ENCODE data around the gene PRKAR1B. TPM values are rescaled to one million over a fixed set of nuclear protein-coding genes. Genes with fewer than 3 reads are reported as not detected.

Gene PRKAR1B
- total RNA-seq, 2 donors from 2014 or later: 12.1 to 54.1 TPM

- ATAC-seq: no peak
- peaks cover 0 to 12% of the 10 kb centered on the region in 2 donors for H3K36me3 Mint-ChIP-seq
- H3K27ac Mint-ChIP-seq: no peak overlapping the region
- peaks cover 0 to 4% of the 10 kb centered on the region in 2 donors for H3K9me3 Mint-ChIP-seq
- DNase-seq (ENCODE audit: low spot score in 2 of 2): no peak
Observed at GRCh38 chr7:544338-545221, 182.5 kb downstream of the PRKAR1B start.

- H3K36me3 Mint-ChIP-seq: peaks cover 0 to 6% of the 10 kb centered on the region in 2 donors
- no peak for DNase-seq (ENCODE audit: low spot score in 2 of 2)
- no peak for ATAC-seq
- H3K27ac Mint-ChIP-seq: no peak overlapping the region
- peaks cover 0 to 4% of the 10 kb centered on the region in 2 donors for H3K9me3 Mint-ChIP-seq
Observed at GRCh38 chr7:543501-544337, 183.4 kb downstream of the PRKAR1B start.

GRCh38 chr7:542713-543500 is 184.2 kb downstream of the PRKAR1B start:
- ATAC-seq (peak; percentile 19 to 88), DNase-seq (ENCODE audit: low spot score in 2 of 2) (no peak)
- Mint-ChIP-seq H3K36me3 (peaks cover 0 to 6% of the 10 kb centered on the region in 2 donors), H3K27ac (peak overlapping the region; percentile 36 to 85), H3K9me3 (peaks cover 0 to 4% of the 10 kb centered on the region in 2 donors)

- Mint-ChIP-seq H3K9me3 (peaks cover 0 to 4% of the 10 kb centered on the region in 2 donors), H3K27ac (peak overlapping the region in 1 of 2 donors; percentile 36), H3K36me3 (peaks cover 0 to 6% of the 10 kb centered on the region in 2 donors)
- ATAC-seq (no peak), DNase-seq (ENCODE audit: low spot score in 2 of 2) (no peak)
Observed at GRCh38 chr7:542131-542712, 184.9 kb downstream of the PRKAR1B start.

GRCh38 chr7:541661-542060 is 185.4 kb downstream of the PRKAR1B start:
- Mint-ChIP-seq H3K9me3 (peaks cover 0 to 4% of the 10 kb centered on the region in 2 donors), H3K36me3 (peaks cover 0 to 6% of the 10 kb centered on the region in 2 donors), H3K27ac (peak overlapping the region in 1 of 2 donors; percentile 36)
- ATAC-seq: no peak
- no peak for DNase-seq (ENCODE audit: low spot score in 2 of 2)

GRCh38 chr7:540997-541396 is 186.1 kb downstream of the PRKAR1B start:
- ATAC-seq (no peak), DNase-seq (ENCODE audit: low spot score in 2 of 2) (no peak)
- peak overlapping the region in 1 of 2 donors; percentile 17 for H3K27ac Mint-ChIP-seq
- peaks cover 0 to 6% of the 10 kb centered on the region in 2 donors for H3K36me3 Mint-ChIP-seq
- H3K9me3 Mint-ChIP-seq: peaks cover 0 to 4% of the 10 kb centered on the region in 2 donors

GRCh38 chr7:540579-540978 is 186.5 kb downstream of the PRKAR1B start:
- peak overlapping the region; percentile 17 to 50 for H3K27ac Mint-ChIP-seq
- H3K36me3 Mint-ChIP-seq: peaks cover 0 to 6% of the 10 kb centered on the region in 2 donors
- ATAC-seq (no peak), DNase-seq (ENCODE audit: low spot score in 2 of 2) (no peak)
- H3K9me3 Mint-ChIP-seq: peaks cover 0 to 4% of the 10 kb centered on the region in 2 donors

- no peaks in the 10 kb centered on the region for H3K36me3 Mint-ChIP-seq
- no peaks in the 10 kb centered on the region for H3K9me3 Mint-ChIP-seq
- DNase-seq (ENCODE audit: low spot score in 2 of 2) (no peak), ATAC-seq (no peak)
- H3K27ac Mint-ChIP-seq: peak overlapping the region in 1 of 2 donors; percentile 17
Observed at GRCh38 chr7:539731-540411, 187.2 kb downstream of the PRKAR1B start.

GRCh38 chr7:538764-539685 is 188.1 kb downstream of the PRKAR1B start:
- H3K9me3 Mint-ChIP-seq: no peaks in the 10 kb centered on the region
- DNase-seq (ENCODE audit: low spot score in 2 of 2) (no peak), ATAC-seq (no peak)
- no peaks in the 10 kb centered on the region for H3K36me3 Mint-ChIP-seq
- H3K27ac Mint-ChIP-seq: peak overlapping the region in 1 of 2 donors; percentile 57

GRCh38 chr7:537911-538634 is 189.0 kb downstream of the PRKAR1B start:
- no peak for ATAC-seq
- Mint-ChIP-seq H3K9me3 (no peaks in the 10 kb centered on the region), H3K36me3 (no peaks in the 10 kb centered on the region), H3K27ac (peak overlapping the region in 1 of 2 donors; percentile 57)
- DNase-seq (ENCODE audit: low spot score in 2 of 2): no peak

- H3K36me3 Mint-ChIP-seq: no peaks in the 10 kb centered on the region
- DNase-seq (ENCODE audit: low spot score in 2 of 2): no peak
- no peaks in the 10 kb centered on the region for H3K9me3 Mint-ChIP-seq
- no peak overlapping the region for H3K27ac Mint-ChIP-seq
- ATAC-seq: no peak
Observed at GRCh38 chr7:536231-536630, 190.8 kb downstream of the PRKAR1B start.

- Mint-ChIP-seq H3K27ac (peak overlapping the region in 1 of 2 donors; percentile 64), H3K36me3 (no peaks in the 10 kb centered on the region), H3K9me3 (no peaks in the 10 kb centered on the region)
- no peak for DNase-seq (ENCODE audit: low spot score in 2 of 2)
- ATAC-seq: no peak
Observed at GRCh38 chr7:534959-535358, 192.1 kb downstream of the PRKAR1B start.

- no peak for DNase-seq (ENCODE audit: low spot score in 2 of 2)
- H3K27ac Mint-ChIP-seq: no peak overlapping the region
- no peaks in the 10 kb centered on the region for H3K9me3 Mint-ChIP-seq
- no peak for ATAC-seq
- H3K36me3 Mint-ChIP-seq: no peaks in the 10 kb centered on the region
Observed at GRCh38 chr7:534075-534474, 193.0 kb downstream of the PRKAR1B start.

GRCh38 chr7:533266-533665 is 193.8 kb downstream of the PRKAR1B start:
- H3K9me3 Mint-ChIP-seq: no peaks in the 10 kb centered on the region
- ATAC-seq (no peak), DNase-seq (ENCODE audit: low spot score in 2 of 2) (no peak)
- no peak overlapping the region for H3K27ac Mint-ChIP-seq
- H3K36me3 Mint-ChIP-seq: no peaks in the 10 kb centered on the region

Data from activated naive CD4-positive, alpha-beta T cell treated with anti-CD3 and anti-CD28 coated beads, Interleukin-2, amount 50 U/mL, for 72 hours (primary cell).